ENCODE data around the gene PPIL1. TPM values are rescaled to one million over a fixed set of nuclear protein-coding genes. Genes with fewer than 3 reads are reported as not detected.
"Not testable (repeated sequence)": the region's sequence is repeated elsewhere in the genome, so short reads cannot be mapped to it uniquely, and the experiment has no call there.

The PPIL1 gene
- total RNA-seq, 1 donor from 2014 or later = 60.3 TPM

- DNase-seq (no peak), ATAC-seq (peak; percentile 4)
- intact Hi-C loops (cut with micrococcal nuclease) = no loop called here
These were observed 50.4 kb downstream of the PPIL1 start for GRCh38 chr6:36824253-36824652.

DNA sequence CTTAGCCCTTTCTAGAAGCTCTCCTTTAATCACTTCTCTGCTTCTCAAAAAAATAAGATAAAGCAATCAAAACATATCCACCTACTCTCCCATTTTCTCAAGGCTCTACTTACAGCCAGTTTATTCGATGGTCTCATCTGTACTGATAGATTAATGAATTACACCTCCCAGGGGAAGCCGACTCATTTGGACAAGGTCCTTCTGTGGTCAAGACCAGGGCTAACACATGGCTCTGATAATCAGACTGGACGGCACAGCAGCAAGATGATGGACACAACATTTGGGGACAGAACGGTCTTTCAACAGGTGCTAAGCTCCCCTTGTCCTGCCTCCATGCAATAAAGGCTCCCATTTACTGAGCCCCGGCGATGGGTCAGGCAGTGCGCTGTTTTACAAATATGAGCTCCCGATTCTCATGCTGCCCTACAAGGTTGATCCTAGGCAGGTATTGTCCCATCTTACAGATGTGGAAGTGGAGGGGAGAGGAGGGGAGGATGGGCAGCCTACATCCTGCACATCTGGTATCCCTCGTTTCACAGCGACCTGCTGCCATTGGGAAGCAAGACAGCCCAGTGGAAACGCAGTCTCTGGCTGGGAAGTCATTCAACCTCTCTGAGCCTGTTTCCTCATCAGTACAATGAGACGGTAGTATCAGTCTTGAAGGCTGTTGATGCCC is 51.0 kb downstream of the PPIL1 start:
- ATAC-seq (no peak), DNase-seq (no peak)
- intact Hi-C loops (cut with micrococcal nuclease) = no loop called here

- DNase-seq (no peak), ATAC-seq (peak; percentile 20)
- intact Hi-C loops (cut with micrococcal nuclease) = no loop called here
These were observed 51.9 kb downstream of the PPIL1 start for GRCh38 chr6:36822506-36823269.

- intact Hi-C loops (cut with micrococcal nuclease) = no loop called here
- ATAC-seq = no peak
- no peak for DNase-seq
These were observed 52.8 kb downstream of the PPIL1 start for GRCh38 chr6:36821581-36822335.

DNA sequence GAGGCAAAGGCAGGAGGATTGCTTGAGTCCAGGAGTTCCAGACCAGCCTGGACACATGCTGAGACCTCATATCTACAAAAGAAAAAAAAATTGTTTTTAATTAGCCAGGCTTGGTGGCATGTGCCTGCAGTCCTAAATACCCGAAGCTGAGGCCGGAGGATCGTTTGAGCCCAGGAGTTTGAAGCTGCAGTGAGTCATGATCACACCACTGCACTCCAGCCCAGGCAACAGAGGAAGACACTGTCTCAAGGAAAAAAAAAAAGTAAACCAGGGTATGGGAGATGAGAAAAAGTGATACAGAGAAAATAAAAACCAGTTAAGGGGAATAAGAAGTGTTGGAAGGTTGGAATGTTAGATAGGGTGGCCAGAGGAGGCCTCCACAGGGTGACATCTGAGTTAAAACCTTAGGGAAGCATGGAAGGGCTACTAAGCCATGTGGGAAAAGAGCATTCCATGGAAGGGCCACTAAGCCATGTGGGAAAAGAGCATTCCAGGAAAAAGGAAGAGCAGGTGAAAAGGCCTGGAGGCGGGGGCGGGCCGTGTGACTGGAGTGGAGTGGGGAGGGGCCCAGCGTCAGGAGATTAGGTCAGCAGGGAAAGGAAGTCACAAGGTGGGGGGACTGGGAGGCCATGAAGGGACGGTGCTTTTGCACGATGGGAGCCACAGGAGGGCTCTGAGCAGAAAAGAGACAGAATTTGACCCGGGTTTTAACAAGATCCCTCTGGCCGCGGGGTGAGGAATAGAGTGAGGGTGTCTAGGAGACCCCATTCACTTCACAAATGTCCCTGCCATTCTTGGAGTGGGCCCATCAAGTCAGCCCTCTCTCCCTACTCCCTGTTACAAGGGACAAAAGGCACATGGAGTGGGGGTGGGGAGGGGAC is 53.7 kb downstream of the PPIL1 start:
- ATAC-seq (peak; percentile 17), DNase-seq (no peak)

GRCh38 chr6:36818756-36819155 is 55.8 kb downstream of the PPIL1 start:
- DNase-seq (no peak), ATAC-seq (no peak)
- intact Hi-C loops (cut with micrococcal nuclease) = no loop called here

More for the DNA sequence above, 53.7 kb downstream of the PPIL1 start:
- intact Hi-C loops (cut with micrococcal nuclease) = no loop called here

DNA sequence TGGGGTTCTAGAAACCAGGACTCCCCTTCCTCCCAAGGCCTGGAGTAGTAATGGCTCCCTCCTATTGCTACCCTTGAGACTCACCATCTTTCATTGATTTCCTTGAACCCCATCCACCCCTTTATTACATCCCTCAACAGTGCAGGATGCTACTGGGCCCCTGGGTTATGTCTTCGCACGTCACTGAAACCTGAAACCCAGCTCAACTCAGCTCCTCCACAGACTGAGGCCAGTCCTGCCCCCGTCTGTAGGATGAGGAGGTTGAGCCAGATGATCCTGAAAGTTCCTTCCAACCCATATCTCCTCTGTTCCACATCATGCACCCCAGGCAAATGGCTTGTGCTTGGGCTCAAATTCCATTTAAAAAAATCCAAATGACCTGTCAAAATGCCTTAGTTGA is 56.8 kb downstream of the PPIL1 start:
- no peak for ATAC-seq
- intact Hi-C loops (cut with micrococcal nuclease) = no loop called here
- DNase-seq = no peak

DNA sequence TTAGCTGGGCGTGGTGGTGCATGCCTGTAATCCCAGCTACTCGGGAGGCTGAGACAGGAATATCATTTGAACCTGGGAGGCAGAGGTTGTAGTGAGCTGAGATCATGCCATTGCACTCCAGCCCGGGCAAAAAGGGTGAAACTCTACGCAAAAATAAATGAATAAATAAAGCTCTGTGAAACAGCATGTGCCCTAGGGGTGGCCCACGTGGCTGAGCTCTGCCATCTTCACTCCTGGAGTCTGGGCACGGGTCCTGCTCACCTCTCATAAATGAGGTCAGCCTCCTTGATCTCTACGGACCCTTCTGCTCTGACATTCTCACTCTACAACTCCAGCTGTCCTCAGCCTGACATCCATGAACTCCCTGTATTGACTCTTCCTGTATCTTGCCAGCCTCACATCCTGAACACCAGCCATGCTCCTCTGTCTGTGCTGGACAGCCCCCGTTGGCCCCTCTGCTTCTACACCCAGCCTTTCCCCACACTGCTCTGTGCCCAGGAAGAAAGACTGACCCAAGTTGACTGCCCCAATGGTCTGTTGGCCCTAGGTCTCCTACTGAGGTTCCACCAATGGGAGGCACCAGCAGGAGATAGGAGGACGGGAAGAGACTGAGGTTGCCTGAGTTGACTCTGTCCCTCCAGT is 57.3 kb downstream of the PPIL1 start:
- DNase-seq (no peak), ATAC-seq (no peak)
- intact Hi-C loops (cut with micrococcal nuclease) = no loop called here

DNA sequence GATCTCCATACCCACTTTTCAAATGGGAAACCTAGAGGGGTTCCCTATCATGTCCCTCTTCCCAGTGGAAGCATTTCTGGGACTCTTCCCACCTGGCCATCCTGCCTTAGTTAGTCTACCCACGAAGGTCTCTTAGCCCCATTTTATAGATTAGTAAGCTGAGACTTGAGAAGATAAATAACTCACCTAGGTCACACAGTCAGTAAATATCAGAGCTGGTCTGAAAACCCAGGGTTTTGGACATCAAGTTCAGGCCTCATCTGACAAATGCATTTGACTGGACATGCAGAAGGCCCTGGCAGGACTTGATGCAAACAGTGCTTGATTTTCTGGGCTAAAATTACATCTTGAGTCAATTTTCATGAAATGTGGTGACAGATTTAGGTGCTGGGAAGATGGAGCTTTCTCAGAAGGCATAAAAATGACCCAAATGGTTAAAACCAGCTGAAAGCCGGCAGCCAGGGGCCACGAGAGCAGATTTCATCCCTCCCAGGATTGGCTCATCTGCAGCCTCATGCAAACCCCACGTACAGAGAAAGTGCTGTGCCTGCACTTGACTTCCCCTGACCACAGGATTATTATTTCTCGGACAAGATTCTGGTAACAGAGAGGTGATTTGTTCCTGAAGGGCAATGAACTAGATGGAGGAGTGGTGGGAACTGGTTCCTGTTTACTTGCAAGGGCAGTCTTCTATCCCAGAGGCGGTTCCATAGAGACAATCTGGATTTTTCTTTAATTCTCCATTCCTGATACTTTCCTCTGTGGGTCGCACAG is 58.5 kb downstream of the PPIL1 start:
- intact Hi-C loops (cut with micrococcal nuclease) = no loop called here
- DNase-seq (no peak), ATAC-seq (no peak)

GRCh38 chr6:36814249-36814648 is 60.4 kb downstream of the PPIL1 start:
- intact Hi-C loops (cut with micrococcal nuclease) = no loop called here
- DNase-seq = no peak
- ATAC-seq = no peak

DNA sequence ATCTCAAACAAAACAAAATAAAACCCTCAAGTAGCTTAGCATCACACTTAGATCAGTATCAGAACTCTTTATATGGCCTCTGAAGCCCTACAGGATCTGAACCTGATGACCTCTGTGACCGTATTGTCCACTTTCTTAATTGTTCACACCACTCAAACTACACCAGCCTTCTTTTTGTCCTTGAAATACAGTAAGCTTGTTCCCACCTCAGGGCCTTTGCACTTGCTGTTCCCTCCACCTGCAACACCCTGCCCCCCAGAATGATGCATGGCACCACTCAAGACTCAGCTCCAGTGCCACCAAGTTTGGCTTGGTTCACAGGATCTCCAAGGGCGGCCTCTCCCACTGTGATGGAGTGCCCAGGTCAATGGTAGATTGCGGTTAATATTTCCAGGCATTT is 61.1 kb downstream of the PPIL1 start:
- ATAC-seq = no peak
- intact Hi-C loops (cut with micrococcal nuclease) = no loop called here
- DNase-seq = no peak

GRCh38 chr6:36813047-36813446 is 61.6 kb downstream of the PPIL1 start:
- DNase-seq; ATAC-seq; intact Hi-C loops (cut with micrococcal nuclease): not testable (repeated sequence)

GRCh38 chr6:36809941-36810803 is 64.4 kb downstream of the PPIL1 start:
- ATAC-seq (peak; percentile 26), DNase-seq (no peak)
- intact Hi-C loops (cut with micrococcal nuclease) = no loop called here

DNA sequence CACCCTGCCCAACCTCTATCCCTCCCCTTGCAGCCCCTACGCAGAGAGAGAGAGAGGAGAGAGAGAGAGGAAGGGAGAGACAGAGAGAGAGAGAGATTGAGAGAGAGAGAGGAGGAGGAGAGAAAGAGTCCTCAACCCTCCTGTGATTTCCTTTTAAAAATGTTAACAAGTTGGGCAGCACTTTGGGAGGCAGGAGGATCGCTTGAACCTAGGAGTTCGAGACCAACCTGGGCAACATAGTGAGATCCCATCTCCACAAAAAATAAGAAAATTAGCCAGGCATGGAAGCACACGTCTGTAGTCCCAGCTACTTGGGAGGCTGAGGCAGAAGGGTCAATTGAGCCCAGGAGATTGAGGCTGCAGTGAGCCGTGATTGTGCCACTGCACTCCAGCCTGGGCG is 65.4 kb downstream of the PPIL1 start:
- no peak for ATAC-seq
- intact Hi-C loops (cut with micrococcal nuclease) = no loop called here
- DNase-seq = no peak

- intact Hi-C loops (cut with micrococcal nuclease) = no loop called here
- no peak for DNase-seq
- ATAC-seq = no peak
These were observed 66.0 kb downstream of the PPIL1 start for GRCh38 chr6:36808634-36809033.

DNA sequence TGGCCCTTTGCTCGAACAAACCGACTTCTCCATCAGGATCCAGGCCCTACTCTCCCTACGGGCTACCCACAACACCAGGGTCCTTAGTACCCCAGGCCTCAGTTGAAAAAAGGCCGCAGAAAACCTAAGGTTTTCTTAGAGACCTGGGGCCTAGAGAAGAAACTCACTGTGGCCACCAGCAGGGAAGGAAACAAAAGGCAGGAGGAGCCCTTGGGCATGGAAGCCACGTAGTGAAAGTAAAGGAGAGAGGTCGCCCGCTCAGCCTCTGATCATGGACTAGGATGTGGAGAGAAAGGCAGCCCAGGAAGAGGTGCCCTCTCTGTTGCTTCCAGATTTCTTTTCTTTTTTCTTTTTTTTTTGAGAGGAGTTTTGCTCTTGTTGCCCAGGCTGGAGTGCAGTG is 66.9 kb downstream of the PPIL1 start:
- intact Hi-C loops (cut with micrococcal nuclease) = no loop called here
- no peak for DNase-seq

GRCh38 chr6:36807143-36807542 is 67.5 kb downstream of the PPIL1 start:
- ATAC-seq = no peak
- intact Hi-C loops (cut with micrococcal nuclease) = no loop called here

More for the DNA sequence above, 66.9 kb downstream of the PPIL1 start:
- ATAC-seq = no peak

More at GRCh38 chr6:36807143-36807542, 67.5 kb downstream of the PPIL1 start:
- no peak for DNase-seq
